Measurements from ENCODE around the gene MARK4. TPM values are rescaled to one million over a fixed set of nuclear protein-coding genes. Genes with fewer than 3 reads are reported as not detected.

MARK4 gene
- total RNA-seq, 4 donors from 2014 or later, result 10.6 to 14.8 (median 12.0) TPM

DNA sequence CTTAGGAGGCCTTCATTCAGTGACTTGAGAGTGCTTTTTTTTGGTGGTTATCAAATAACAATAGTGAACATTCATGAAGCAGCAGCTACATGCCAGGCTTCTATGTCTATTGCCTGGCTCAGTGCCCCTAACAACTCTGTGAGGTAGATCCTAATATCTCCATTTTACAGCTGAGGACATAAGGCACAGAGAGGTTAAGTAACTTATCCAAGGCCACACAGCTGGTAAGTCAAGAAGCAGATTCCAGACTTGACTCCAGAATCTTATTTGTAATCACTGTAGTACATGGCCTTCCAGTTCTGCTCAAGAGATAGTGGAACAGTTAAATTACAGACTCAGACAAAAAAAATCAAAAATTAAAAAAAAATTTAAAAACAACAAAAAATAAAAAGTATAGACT, 44.8 kb downstream of the MARK4 start:
- TF ChIP-seq, protein P1, sequence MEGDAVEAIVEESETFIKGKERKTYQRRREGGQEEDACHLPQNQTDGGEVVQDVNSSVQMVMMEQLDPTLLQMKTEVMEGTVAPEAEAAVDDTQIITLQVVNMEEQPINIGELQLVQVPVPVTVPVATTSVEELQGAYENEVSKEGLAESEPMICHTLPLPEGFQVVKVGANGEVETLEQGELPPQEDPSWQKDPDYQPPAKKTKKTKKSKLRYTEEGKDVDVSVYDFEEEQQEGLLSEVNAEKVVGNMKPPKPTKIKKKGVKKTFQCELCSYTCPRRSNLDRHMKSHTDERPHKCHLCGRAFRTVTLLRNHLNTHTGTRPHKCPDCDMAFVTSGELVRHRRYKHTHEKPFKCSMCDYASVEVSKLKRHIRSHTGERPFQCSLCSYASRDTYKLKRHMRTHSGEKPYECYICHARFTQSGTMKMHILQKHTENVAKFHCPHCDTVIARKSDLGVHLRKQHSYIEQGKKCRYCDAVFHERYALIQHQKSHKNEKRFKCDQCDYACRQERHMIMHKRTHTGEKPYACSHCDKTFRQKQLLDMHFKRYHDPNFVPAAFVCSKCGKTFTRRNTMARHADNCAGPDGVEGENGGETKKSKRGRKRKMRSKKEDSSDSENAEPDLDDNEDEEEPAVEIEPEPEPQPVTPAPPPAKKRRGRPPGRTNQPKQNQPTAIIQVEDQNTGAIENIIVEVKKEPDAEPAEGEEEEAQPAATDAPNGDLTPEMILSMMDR (IDR thresholded peaks at IDR 0.05), result no peak
- ATAC-seq (ENCODE audit: low FRiP score) (no peak), DNase-seq (ENCODE audit: low spot score) (no peak)

DNA sequence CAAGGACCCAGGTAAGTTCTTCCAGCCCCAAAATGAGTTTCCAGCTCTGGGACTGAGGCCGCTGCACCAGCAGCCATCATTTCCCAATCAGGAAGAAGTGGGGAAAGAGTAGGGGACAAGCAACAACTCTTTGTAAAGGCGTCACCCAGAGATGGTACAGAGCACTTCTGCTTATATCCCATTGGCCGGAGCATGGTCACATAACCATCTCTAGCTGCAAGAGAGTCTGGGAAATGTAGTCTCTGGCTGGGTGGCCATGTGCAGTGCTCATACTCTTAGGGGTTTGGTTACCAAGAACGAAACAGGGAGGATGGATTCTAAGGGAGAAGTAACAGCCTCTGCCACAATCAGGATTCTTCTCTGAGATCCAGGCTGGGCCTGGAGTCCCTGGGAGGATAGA, 45.3 kb downstream of the MARK4 start:
- TF ChIP-seq, protein P1 (IDR thresholded peaks at IDR 0.05), result no peak
- DNase-seq (ENCODE audit: low spot score) (no peak), ATAC-seq (ENCODE audit: low FRiP score) (no peak)

DNA sequence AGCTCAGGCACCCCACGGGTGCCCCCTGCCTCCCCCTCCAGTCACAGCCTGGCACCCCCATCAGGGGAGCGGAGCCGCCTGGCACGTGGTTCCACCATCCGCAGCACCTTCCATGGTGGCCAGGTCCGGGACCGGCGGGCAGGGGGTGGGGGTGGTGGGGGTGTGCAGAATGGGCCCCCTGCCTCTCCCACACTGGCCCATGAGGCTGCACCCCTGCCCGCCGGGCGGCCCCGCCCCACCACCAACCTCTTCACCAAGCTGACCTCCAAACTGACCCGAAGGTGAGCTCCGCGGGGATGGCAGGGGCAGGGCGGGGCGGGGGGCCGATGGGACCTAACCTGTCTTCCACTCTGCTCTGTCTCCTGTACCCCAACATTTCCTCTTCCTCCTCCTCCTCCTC, 46.6 kb downstream of the MARK4 start:
- ATAC-seq (ENCODE audit: low FRiP score) (no peak), DNase-seq (ENCODE audit: low spot score) (no peak)
- TF ChIP-seq, protein P1 (IDR thresholded peaks at IDR 0.05), result no peak

DNA sequence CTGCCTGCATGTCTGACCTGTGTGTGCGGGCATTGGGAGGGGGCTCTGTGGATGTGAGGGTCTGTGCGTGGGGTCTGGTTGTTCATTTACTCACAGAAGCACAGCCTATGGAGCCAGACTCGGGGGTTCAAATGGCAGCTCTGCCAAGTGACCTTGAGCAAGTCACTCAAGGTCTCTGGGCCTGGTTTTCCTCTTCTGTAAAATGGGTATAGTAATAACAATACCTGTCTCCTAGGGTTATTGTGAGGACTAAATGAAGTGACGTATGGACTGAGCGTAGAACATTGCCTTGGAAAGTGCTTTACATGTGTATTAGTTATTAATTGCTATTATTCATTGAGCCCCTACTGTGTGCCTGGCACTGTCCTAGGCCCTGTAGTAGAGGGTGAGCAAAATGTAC, 47.2 kb downstream of the MARK4 start:
- ATAC-seq (ENCODE audit: low FRiP score) (no peak), DNase-seq (ENCODE audit: low spot score) (no peak)
- TF ChIP-seq, protein P1 (IDR thresholded peaks at IDR 0.05), result no peak

GRCh38 chr19:45299719-45300118, 48.6 kb downstream of the MARK4 start:
- TF ChIP-seq, protein P1 (IDR thresholded peaks at IDR 0.05), result no peak
- ATAC-seq (ENCODE audit: low FRiP score), result no peak

DNA sequence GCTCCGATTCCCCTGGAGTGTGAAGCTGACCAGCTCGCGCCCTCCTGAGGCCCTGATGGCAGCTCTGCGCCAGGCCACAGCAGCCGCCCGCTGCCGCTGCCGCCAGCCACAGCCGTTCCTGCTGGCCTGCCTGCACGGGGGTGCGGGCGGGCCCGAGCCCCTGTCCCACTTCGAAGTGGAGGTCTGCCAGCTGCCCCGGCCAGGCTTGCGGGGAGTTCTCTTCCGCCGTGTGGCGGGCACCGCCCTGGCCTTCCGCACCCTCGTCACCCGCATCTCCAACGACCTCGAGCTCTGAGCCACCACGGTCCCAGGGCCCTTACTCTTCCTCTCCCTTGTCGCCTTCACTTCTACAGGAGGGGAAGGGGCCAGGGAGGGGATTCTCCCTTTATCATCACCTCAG, 51.3 kb downstream of the MARK4 start:
- TF ChIP-seq, protein P1 (IDR thresholded peaks at IDR 0.05), result no peak
- ATAC-seq (ENCODE audit: low FRiP score) (no peak), DNase-seq (ENCODE audit: low spot score) (no peak)

More at GRCh38 chr19:45299719-45300118, 48.6 kb downstream of the MARK4 start:
- DNase-seq (ENCODE audit: low spot score), result no peak

- DNase-seq (ENCODE audit: low spot score) (no peak), ATAC-seq (ENCODE audit: low FRiP score) (no peak)
- TF ChIP-seq, protein P1 (IDR thresholded peaks at IDR 0.05), result no peak
These were observed 52.4 kb downstream of the MARK4 start for GRCh38 chr19:45303269-45304060.
